WI38 (cell line): Measurements from ENCODE around the gene THSD8.
"Not testable (repeated sequence)": the region's sequence is repeated elsewhere in the genome, so short reads cannot be mapped to it uniquely, and the experiment has no call there.

Experiments
- H3K4me3 ChIP-seq: 2 replicates; pipeline ENCODE4 v1.5.1; 2011; ENCODE audit warnings: low read depth, mild to moderate bottlenecking, control low read depth, low read length
- TF ChIP-seq, protein P1 (sequence below): IDR thresholded peaks from 2 replicates; pipeline ENCODE4 v1.5.1; 2012; ENCODE audit warnings: low read depth, mild to moderate bottlenecking, control low read depth, low read length

The THSD8 gene

DNA sequence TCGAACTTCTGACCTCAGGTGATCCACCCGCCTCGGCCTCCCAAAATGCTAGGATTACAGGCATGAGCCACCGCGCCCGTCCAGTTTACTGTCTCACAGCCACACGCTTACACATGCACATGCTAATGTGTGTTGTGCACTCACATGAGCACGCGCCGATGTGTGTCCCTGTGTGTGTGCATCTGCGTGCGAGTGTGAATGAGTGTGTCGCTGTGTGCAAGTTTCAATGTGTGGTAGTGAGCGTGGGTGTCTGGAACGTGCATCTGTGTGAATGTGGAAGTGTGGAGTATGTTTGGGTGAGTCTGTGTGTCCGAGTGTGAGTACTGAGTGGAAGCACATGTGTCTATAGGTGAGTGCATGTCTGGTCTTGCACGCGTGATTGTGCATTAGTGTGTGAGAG, 40.6 kb downstream of the THSD8 start:
- H3K4me3 ChIP-seq, result no peak overlapping the region
- TF ChIP-seq, protein P1, sequence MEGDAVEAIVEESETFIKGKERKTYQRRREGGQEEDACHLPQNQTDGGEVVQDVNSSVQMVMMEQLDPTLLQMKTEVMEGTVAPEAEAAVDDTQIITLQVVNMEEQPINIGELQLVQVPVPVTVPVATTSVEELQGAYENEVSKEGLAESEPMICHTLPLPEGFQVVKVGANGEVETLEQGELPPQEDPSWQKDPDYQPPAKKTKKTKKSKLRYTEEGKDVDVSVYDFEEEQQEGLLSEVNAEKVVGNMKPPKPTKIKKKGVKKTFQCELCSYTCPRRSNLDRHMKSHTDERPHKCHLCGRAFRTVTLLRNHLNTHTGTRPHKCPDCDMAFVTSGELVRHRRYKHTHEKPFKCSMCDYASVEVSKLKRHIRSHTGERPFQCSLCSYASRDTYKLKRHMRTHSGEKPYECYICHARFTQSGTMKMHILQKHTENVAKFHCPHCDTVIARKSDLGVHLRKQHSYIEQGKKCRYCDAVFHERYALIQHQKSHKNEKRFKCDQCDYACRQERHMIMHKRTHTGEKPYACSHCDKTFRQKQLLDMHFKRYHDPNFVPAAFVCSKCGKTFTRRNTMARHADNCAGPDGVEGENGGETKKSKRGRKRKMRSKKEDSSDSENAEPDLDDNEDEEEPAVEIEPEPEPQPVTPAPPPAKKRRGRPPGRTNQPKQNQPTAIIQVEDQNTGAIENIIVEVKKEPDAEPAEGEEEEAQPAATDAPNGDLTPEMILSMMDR, result no peak

DNA sequence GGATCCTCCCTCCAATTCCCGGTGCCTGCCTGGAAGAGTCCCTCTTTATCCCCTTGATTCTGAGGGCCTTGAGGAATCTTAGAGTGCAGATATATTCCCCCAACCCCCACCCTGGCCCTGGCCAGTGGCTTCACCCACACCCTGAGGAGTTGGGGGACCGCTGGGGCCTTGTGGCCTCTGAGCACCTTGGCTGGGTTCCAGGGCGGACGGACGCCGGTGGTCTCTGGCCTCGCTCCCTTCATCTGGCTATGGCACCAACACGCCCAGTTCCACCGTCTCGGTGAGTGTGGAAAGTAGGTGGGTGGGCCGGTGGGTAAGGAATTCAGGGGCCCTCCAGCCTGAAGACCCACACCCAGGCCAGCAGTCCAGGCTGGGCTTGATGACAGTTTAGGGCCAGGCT, 41.5 kb downstream of the THSD8 start:
- H3K4me3 ChIP-seq, result no peak overlapping the region
- TF ChIP-seq, protein P1, result no peak

DNA sequence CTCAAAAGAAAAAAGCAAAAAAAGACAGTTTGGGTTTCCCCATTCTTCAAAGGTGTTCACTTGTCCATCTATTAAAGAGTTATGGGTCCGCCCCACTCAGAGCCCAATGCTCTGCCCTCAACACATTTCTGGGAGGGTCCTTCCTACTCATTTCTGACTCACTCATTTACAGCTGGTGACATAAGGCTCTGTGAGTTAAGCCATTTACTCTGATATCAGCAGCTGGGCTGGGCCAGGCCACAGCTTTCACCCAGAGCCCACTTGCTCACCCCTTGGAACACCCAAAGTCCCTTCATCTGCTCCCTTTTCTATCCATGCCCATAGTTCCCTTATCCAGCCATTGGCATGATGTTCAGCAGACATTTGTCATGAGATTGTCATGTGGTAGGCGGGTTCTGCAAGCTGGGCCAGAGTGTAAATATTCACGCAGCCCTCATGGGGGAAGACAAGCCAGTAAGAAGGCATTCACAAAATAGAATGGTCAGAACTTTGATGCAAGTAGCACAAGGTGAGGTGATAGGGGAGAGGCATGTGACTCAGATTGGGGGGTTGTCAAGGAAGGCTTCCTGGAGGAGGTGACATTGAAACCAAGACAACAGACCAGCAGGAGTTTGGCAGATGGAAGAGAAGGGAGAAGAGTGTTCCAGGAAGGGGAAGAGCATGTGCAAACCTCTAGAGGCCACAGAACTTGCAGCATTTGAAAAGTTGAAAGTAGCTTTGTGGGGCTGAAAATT, 42.3 kb downstream of the THSD8 start:
- TF ChIP-seq, protein P1, result no peak
- H3K4me3 ChIP-seq, result no peak overlapping the region

DNA sequence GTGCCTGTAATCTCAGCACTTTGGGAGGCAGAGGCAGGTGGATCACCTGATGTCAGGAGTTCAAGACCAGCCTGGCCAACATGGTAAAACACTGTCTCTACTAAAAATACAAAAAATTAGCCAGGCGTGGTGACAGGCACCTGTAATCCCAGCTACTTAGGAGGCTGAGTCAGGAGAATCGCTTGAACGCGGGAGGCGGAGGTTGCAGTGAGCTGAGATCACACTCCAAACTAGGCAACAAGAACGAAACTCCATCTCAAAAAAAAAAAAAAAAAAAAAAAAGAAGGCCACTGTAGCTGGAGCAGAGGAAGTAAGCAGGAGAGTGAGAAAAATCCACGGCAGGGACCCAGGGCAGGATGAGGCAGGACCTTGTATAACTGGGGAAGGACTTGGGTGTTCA, 44.7 kb downstream of the THSD8 start:
- H3K4me3 ChIP-seq, result not testable (repeated sequence)

DNA sequence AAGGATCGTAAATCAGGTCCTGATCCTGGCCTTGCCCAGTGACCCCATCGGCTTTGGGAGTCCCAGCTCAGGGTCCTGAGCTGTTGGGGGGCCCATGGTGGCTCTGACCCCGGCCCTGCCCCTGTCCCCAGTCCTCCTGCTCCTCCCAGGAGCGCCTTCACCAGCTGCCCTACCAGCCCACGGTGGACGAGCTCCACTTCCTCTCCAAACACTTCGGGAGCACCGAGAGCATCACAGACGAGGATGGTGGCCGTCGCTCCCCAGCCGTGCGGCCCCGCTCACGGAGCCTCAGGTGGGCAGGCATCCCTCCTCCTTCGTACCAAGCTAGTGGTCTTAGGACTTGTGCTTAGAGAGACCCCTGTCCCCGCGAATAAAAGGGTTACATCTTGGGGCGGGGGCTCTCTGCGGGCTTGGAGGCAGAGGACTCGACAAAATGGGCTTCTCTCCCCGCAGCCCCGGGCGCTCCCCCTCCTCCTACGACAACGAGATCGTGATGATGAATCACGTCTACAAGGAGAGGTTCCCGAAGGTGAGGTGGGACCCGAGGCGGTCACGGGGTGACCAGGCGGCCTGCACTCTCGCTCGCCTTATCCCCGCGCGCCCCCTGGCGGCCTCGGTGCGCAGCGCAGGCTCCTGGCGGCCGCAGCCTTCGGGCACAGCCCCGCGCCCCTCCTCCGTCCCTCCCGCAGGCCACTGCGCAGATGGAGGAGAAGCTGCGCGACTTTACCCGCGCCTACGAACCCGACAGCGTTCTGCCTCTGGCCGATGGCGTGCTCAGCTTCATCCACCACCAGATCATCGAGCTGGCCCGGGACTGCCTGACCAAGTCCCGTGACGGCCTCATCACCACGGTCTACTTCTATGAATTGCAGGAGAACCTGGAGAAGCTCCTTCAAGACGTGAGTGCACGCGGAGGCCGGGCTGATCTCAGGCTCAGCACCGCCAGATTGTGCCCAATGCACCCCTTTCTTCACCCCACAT, 45.6 kb downstream of the THSD8 start:
- TF ChIP-seq, protein P1, result peak; percentile 92
- peak overlapping the region; percentile 29; the same call in 1 of the 2 replicates for H3K4me3 ChIP-seq
